Body of pancreas (tissue), 4 donors: ENCODE measurements around the gene CACNG1. TPM values are rescaled to one million over a fixed set of nuclear protein-coding genes. Genes with fewer than 3 reads are reported as not detected.

Experiments
- ATAC-seq: fragments of 150-250 bp; one replicate; pipeline ENCODE4 v1.9.1; 2016
- DNase-seq, 4 donors: peaks; one replicate each; pipeline ENCODE4 v3.0.0-alpha.2; 2019
- H3K27ac ChIP-seq, 4 donors: fragments of 200-600 bp; sonication (generic); 1 replicate in 3 of 4; 2 replicates in 1 of 4; pipeline versions ENCODE4 v1.5.1 to v1.6.1; 2016 to 2019; ENCODE audit warnings: mild to moderate bottlenecking in 1 of 4, mixed read lengths in 1 of 4, moderate library complexity in 1 of 4
- H3K27me3 ChIP-seq, 2 donors: fragments of 200-600 bp; sonication (generic); one replicate each; pipeline ENCODE4 v1.6.0; 2016; ENCODE audit warnings: mild to moderate bottlenecking in 1 of 2
- H3K36me3 ChIP-seq, 2 donors: fragments of 200-600 bp; sonication (generic); replicated peaks in 1 of 2; 2 replicates each; pipeline ENCODE4 v1.5.1; 2016; ENCODE audit warnings: low read depth in 2 of 2; ENCODE audit not compliant: insufficient read depth in 1 of 2
- H3K4me1 ChIP-seq: fragments of 200-600 bp; sonication (generic); one replicate; pipeline ENCODE4 v1.6.0; 2016
- H3K4me3 ChIP-seq, 2 donors: fragments of 200-600 bp; sonication (generic); 1 replicate in 1 of 2; 2 replicates in 1 of 2; pipeline ENCODE4 v1.5.1; 2016 to 2019
- H3K9me3 ChIP-seq, 3 donors: fragments of 200-600 bp; sonication (generic); 1 replicate in 2 of 3; 2 replicates in 1 of 3; pipeline ENCODE4 v1.5.1; 2016
- POLR2A ChIP-seq, 3 donors: fragments of 450-650 bp; IDR thresholded peaks; one replicate each; pipeline ENCODE4 v1.6.1; 2016; ENCODE audit warnings: antibody characterized with exemption in 3 of 3, mild to moderate bottlenecking in 2 of 3
- intact Hi-C: fragments of 100-400 bp; cut with DNase I; formaldehyde crosslinking; loops from one replicate; pipeline ENCODE4 v1.15.1; 2023
- total RNA-seq, 2 donors: library from RNA; depleted of rRNA; stranded (reverse); fragments of >200 nt; gene quantifications; one replicate each; pipeline ENCODE4 v1.1.0, GENCODE V29; 2016
- TF ChIP-seq, protein P1 (sequence below), 7 experiments: fragments of 450-650 bp in 4 of 7; fragments of 200-600 bp in 3 of 7; sonication (generic) in 3 of 7; IDR thresholded peaks; one replicate each; pipeline ENCODE4 v1.5.1; 2016 to 2019; ENCODE audit warnings: antibody characterized with exemption in 7 of 7

CACNG1 gene
- total RNA-seq, 2 donors from 2014 or later = not detected

DNA sequence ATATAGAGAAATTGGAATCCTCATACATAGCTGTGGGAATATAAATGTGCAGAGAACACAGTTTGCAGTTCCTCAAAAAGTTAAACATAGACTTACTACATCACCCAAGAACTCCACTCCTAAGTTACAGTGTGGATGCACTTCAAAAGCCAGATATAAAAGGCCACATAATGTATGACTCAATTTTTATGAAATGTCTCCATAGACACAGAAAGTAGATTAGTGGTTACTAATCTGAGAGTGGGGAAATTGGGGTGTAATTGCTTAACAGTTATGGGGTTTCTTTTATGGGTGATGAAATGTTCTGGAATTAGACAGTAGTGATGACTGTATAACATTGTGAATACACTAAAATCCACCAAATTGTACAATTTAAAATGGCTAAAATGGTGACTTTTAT, 60.9 kb downstream of the CACNG1 start:
- TF ChIP-seq, protein P1, sequence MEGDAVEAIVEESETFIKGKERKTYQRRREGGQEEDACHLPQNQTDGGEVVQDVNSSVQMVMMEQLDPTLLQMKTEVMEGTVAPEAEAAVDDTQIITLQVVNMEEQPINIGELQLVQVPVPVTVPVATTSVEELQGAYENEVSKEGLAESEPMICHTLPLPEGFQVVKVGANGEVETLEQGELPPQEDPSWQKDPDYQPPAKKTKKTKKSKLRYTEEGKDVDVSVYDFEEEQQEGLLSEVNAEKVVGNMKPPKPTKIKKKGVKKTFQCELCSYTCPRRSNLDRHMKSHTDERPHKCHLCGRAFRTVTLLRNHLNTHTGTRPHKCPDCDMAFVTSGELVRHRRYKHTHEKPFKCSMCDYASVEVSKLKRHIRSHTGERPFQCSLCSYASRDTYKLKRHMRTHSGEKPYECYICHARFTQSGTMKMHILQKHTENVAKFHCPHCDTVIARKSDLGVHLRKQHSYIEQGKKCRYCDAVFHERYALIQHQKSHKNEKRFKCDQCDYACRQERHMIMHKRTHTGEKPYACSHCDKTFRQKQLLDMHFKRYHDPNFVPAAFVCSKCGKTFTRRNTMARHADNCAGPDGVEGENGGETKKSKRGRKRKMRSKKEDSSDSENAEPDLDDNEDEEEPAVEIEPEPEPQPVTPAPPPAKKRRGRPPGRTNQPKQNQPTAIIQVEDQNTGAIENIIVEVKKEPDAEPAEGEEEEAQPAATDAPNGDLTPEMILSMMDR (IDR thresholded peaks at IDR 0.05) = no peak
- no peak for TF ChIP-seq POLR2A (IDR thresholded peaks at IDR 0.05)
- ATAC-seq (no peak), DNase-seq (no peak)
- H3K36me3 ChIP-seq = peaks cover 6 to 16% of the 10 kb centered on the region in 2 donors
- H3K4me3 ChIP-seq = no peak overlapping the region
- H3K27me3 ChIP-seq = no peaks in the 10 kb centered on the region
- no peaks in the 10 kb centered on the region for H3K9me3 ChIP-seq
- H3K4me1 ChIP-seq = peaks cover 13% of the 10 kb centered on the region
- H3K27ac ChIP-seq = no peak overlapping the region
- intact Hi-C loops = no loop called here

Other genes starting within 250 kb of the CACNG1 start
- under 1 TPM in 1 of 2 donors, not detected in 1; 0.52 TPM for gene CACNG5, start 209.4 kb upstream of the CACNG1 start, total RNA-seq
- gene CACNG4, start 79.8 kb upstream of the CACNG1 start, total RNA-seq = under 1 TPM in 1 of 2 donors, not detected in 1; 0.26 TPM
- gene HELZ, start 200.6 kb downstream of the CACNG1 start, total RNA-seq = 10 to 100 TPM; 21.0 to 34.6 TPM